WTC11 (cell line): Measurements from ENCODE around the gene SPINT4. TPM values are rescaled to one million over a fixed set of nuclear protein-coding genes. Genes with fewer than 3 reads are reported as not detected.

Source experiments
- ATAC-seq: fragments of 200-7000 bp; cut with Tn5 transposase; 2 replicates; pipeline ENCODE4 v1.10.0; 2021; ENCODE audit warnings: mild to moderate bottlenecking, moderate library complexity
- CTCF ChIA-PET: fragments of 300-600 bp; sonication (Branson Sonifier 250); formaldehyde crosslinking; loops from one replicate; lab custom pipeline; 2021; ENCODE audit warnings: antibody characterized with exemption; lab: Charles Lee
- POLR2A ChIA-PET: fragments of 350-600 bp; sonication (Branson Sonifier 250); formaldehyde crosslinking; loops from one replicate; lab custom pipeline; 2021; ENCODE audit warnings: antibody characterized with exemption; lab: Charles Lee
- DNase-seq: peaks from one replicate; pipeline ENCODE4 v3.0.0; 2021; ENCODE audit warnings: low spot score
- H3K27ac Mint-ChIP-seq: 2 replicates; pipeline ENCODE4 v1.8.0; 2021; ENCODE audit warnings: mixed read lengths
- H3K27me3 Mint-ChIP-seq: 2 replicates; pipeline ENCODE4 v1.8.0; 2021; ENCODE audit warnings: low read depth, mild to moderate bottlenecking, moderate library complexity, mixed read lengths
- H3K36me3 Mint-ChIP-seq: 2 replicates; pipeline ENCODE4 v1.8.0; 2021; ENCODE audit warnings: mixed read lengths
- H3K4me1 Mint-ChIP-seq: 2 replicates; pipeline ENCODE4 v1.8.0; 2022; ENCODE audit warnings: mixed read lengths
- H3K4me3 Mint-ChIP-seq: 2 replicates; pipeline ENCODE4 v1.8.0; 2021; ENCODE audit warnings: mild to moderate bottlenecking, moderate library complexity, mixed read lengths
- H3K9me3 Mint-ChIP-seq: 2 replicates; pipeline ENCODE4 v1.8.0; 2021; ENCODE audit warnings: mixed read lengths
- CREM ChIP-seq: sonication (generic); formaldehyde crosslinking; IDR thresholded peaks from 2 replicates; pipeline ENCODE4 v1.8.1; 2022; ENCODE audit warnings: mild to moderate bottlenecking, missing genetic modification reagents, moderate library complexity
- ELF4 ChIP-seq: sonication (generic); formaldehyde crosslinking; IDR thresholded peaks from 2 replicates; pipeline ENCODE4 v1.8.1; 2022; ENCODE audit warnings: low read depth, mild to moderate bottlenecking, moderate library complexity, missing genetic modification reagents
- FOXK1 ChIP-seq: sonication (generic); formaldehyde crosslinking; IDR thresholded peaks from 2 replicates; pipeline ENCODE4 v1.8.0; 2022; ENCODE audit warnings: mild to moderate bottlenecking, moderate library complexity, missing genetic modification reagents
- GRHL2 ChIP-seq: fragments of 250-450 bp; sonication (Bioruptor Pico); IDR thresholded peaks from 2 replicates; pipeline ENCODE4 v1.8.0; 2022; ENCODE audit warnings: mild to moderate bottlenecking, moderate library complexity; ENCODE audit not compliant: insufficient replicate concordance, severe bottlenecking
- GTF2I ChIP-seq: fragments of 250-450 bp; sonication (Bioruptor Pico); conservative IDR thresholded peaks from 2 replicates; pipeline ENCODE4 v1.4.0; 2021; ENCODE audit warnings: mild to moderate bottlenecking
- IRF2 ChIP-seq: sonication (generic); formaldehyde crosslinking; IDR thresholded peaks from 2 replicates; pipeline ENCODE4 v1.8.0; 2022; ENCODE audit warnings: low read depth, missing genetic modification reagents, borderline replicate concordance
- JAZF1 ChIP-seq: fragments of 250-450 bp; sonication (Bioruptor Pico); IDR thresholded peaks from 2 replicates; pipeline ENCODE4 v1.9.0; 2021; ENCODE audit warnings: moderate library complexity, mild to moderate bottlenecking, inconsistent platforms
- JUN ChIP-seq: sonication (generic); formaldehyde crosslinking; IDR thresholded peaks from 2 replicates; pipeline ENCODE4 v1.8.0; 2023; ENCODE audit warnings: mild to moderate bottlenecking, missing genetic modification reagents
- RELA ChIP-seq: sonication (generic); formaldehyde crosslinking; IDR thresholded peaks from 2 replicates; pipeline ENCODE4 v1.8.1; 2022; ENCODE audit warnings: missing genetic modification reagents, mild to moderate bottlenecking, borderline replicate concordance
- RORB ChIP-seq: fragments of 250-450 bp; sonication (Bioruptor Pico); IDR thresholded peaks from 2 replicates; pipeline ENCODE4 v1.9.0; 2021; ENCODE audit warnings: mild to moderate bottlenecking
- ZNF219 ChIP-seq: sonication (generic); formaldehyde crosslinking; IDR thresholded peaks from 2 replicates; pipeline ENCODE4 v1.8.0; 2023; ENCODE audit warnings: missing genetic modification reagents, mild to moderate bottlenecking, borderline replicate concordance
- ZNF317 ChIP-seq: sonication (generic); formaldehyde crosslinking; IDR thresholded peaks from 2 replicates; pipeline ENCODE4 v1.8.1; 2023; ENCODE audit warnings: low read depth, mild to moderate bottlenecking, moderate library complexity, missing genetic modification reagents, borderline replicate concordance
- ZNF416 ChIP-seq: fragments of 250-450 bp; sonication (Bioruptor Pico); IDR thresholded peaks from 2 replicates; pipeline ENCODE4 v1.9.0; 2021; ENCODE audit warnings: mild to moderate bottlenecking, inconsistent platforms
- total RNA-seq: library from RNA; stranded (reverse); gene quantifications from 3 replicates; pipeline ENCODE4 v1.2.3, GENCODE V29; 2021
- TF ChIP-seq, protein P1 (sequence below): sonication (generic); formaldehyde crosslinking; IDR thresholded peaks from 2 replicates; pipeline ENCODE4 v1.8.1; 2023; ENCODE audit warnings: mild to moderate bottlenecking, missing genetic modification reagents
- TF ChIP-seq, protein P2 (sequence below): fragments of 250-450 bp; sonication (Bioruptor Pico); IDR thresholded peaks from 2 replicates; pipeline ENCODE4 v1.9.0; 2021; ENCODE audit warnings: moderate library complexity, mild to moderate bottlenecking, inconsistent platforms, borderline replicate concordance
- TF ChIP-seq, protein P3 (sequence below): fragments of 250-450 bp; sonication (Bioruptor Pico); IDR thresholded peaks from 2 replicates; pipeline ENCODE4 v1.8.0; 2021; ENCODE audit warnings: mild to moderate bottlenecking
- TF ChIP-seq, protein P4 (sequence below): fragments of 250-450 bp; sonication (Bioruptor Pico); IDR thresholded peaks from 2 replicates; pipeline ENCODE4 v1.9.0; 2021; ENCODE audit warnings: mild to moderate bottlenecking
- TF ChIP-seq, protein P5 (sequence below): sonication (generic); formaldehyde crosslinking; IDR thresholded peaks from 2 replicates; pipeline ENCODE4 v1.8.0; 2022; ENCODE audit warnings: mild to moderate bottlenecking, missing genetic modification reagents

The SPINT4 gene
- total RNA-seq, 1 experiment from 2014 or later, result not detected

DNA sequence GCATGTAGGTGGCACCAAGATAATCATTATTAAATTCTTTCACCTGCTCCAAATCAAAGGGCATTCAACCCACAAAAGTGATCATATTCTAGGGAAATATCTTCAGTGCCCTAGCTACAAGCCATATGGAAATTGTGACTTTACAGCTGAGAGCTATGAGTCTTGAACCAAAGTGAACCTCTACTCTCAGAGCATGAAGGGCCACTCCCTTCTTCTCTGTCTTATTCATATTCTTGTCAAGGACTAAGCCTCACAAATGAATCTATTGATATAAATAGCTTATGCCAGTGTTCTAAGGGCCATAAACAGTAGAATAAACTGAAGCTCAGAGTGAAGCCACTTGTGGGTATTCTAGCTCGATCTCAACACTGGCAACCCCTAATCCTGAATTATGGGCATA is 29.6 kb downstream of the SPINT4 start:
- TF ChIP-seq JUN (CRISPR knock-in tag) (no peak), CREM (CRISPR knock-in tag) (no peak), FOXK1 (no peak)
- TF ChIP-seq, protein P1, sequence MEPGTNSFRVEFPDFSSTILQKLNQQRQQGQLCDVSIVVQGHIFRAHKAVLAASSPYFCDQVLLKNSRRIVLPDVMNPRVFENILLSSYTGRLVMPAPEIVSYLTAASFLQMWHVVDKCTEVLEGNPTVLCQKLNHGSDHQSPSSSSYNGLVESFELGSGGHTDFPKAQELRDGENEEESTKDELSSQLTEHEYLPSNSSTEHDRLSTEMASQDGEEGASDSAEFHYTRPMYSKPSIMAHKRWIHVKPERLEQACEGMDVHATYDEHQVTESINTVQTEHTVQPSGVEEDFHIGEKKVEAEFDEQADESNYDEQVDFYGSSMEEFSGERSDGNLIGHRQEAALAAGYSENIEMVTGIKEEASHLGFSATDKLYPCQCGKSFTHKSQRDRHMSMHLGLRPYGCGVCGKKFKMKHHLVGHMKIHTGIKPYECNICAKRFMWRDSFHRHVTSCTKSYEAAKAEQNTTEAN (CRISPR knock-in tag), result no peak
- POLR2A ChIA-PET, result no interaction called here
- peaks cover 31% of the 10 kb centered on the region for H3K36me3 Mint-ChIP-seq
- no peak for ATAC-seq
- no peak for DNase-seq
- no peak overlapping the region for H3K27ac Mint-ChIP-seq
- H3K27me3 Mint-ChIP-seq, result no peaks in the 10 kb centered on the region; the same call in 1 of the 2 replicates
- no peaks in the 10 kb centered on the region for H3K4me1 Mint-ChIP-seq
- peaks cover 33% of the 10 kb centered on the region for H3K9me3 Mint-ChIP-seq
- CTCF ChIA-PET, result no interaction called here
- H3K4me3 Mint-ChIP-seq, result no peak overlapping the region

DNA sequence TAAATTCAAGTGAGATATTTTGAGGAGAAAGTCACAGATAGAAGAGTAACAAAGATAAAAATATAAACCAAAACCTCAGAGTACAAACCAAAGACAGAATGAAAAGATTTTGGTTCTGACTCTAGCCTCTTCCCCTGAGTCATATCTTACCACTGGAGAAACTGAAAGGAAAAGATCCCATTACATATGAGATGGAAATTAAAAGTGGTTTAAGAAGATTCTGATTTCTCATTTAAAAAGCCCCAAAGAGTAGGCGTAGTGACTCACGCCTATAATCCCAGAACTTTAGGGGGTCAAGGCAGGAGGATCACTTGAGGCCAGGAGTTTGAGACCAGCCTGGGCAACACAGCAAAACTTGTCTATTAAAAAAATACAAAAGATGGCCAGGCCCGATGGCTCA is 30.6 kb downstream of the SPINT4 start:
- Mint-ChIP-seq H3K9me3 (peaks cover 40% of the 10 kb centered on the region), H3K4me1 (no peaks in the 10 kb centered on the region), H3K27ac (no peak overlapping the region), H3K4me3 (no peak overlapping the region), H3K36me3 (peaks cover 38% of the 10 kb centered on the region), H3K27me3 (no peaks in the 10 kb centered on the region; the same call in 1 of the 2 replicates)
- no peak for DNase-seq
- no peak for ATAC-seq
- POLR2A ChIA-PET, result no interaction called here
- CTCF ChIA-PET, result no interaction called here
- no peak for TF ChIP-seq RELA (CRISPR knock-in tag)
- no peak for TF ChIP-seq ELF4 (CRISPR knock-in tag)
- TF ChIP-seq ZNF219 (CRISPR knock-in tag), result no peak
- TF ChIP-seq IRF2 (CRISPR knock-in tag), result no peak
- no peak for TF ChIP-seq GTF2I (CRISPR knock-in tag)
- TF ChIP-seq, protein P2, sequence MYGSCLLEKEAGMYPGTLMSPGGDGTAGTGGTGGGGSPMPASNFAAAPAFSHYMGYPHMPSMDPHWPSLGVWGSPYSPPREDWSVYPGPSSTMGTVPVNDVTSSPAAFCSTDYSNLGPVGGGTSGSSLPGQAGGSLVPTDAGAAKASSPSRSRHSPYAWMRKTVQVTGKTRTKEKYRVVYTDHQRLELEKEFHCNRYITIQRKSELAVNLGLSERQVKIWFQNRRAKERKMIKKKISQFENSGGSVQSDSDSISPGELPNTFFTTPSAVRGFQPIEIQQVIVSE (CRISPR knock-in tag), result no peak
- TF ChIP-seq, protein P3, sequence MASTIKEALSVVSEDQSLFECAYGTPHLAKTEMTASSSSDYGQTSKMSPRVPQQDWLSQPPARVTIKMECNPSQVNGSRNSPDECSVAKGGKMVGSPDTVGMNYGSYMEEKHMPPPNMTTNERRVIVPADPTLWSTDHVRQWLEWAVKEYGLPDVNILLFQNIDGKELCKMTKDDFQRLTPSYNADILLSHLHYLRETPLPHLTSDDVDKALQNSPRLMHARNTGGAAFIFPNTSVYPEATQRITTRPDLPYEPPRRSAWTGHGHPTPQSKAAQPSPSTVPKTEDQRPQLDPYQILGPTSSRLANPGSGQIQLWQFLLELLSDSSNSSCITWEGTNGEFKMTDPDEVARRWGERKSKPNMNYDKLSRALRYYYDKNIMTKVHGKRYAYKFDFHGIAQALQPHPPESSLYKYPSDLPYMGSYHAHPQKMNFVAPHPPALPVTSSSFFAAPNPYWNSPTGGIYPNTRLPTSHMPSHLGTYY (CRISPR knock-in tag), result no peak
- TF ChIP-seq RORB (CRISPR knock-in tag), result no peak
- TF ChIP-seq JAZF1 (CRISPR knock-in tag), result no peak
- TF ChIP-seq ZNF416 (CRISPR knock-in tag), result no peak
- TF ChIP-seq, protein P4, sequence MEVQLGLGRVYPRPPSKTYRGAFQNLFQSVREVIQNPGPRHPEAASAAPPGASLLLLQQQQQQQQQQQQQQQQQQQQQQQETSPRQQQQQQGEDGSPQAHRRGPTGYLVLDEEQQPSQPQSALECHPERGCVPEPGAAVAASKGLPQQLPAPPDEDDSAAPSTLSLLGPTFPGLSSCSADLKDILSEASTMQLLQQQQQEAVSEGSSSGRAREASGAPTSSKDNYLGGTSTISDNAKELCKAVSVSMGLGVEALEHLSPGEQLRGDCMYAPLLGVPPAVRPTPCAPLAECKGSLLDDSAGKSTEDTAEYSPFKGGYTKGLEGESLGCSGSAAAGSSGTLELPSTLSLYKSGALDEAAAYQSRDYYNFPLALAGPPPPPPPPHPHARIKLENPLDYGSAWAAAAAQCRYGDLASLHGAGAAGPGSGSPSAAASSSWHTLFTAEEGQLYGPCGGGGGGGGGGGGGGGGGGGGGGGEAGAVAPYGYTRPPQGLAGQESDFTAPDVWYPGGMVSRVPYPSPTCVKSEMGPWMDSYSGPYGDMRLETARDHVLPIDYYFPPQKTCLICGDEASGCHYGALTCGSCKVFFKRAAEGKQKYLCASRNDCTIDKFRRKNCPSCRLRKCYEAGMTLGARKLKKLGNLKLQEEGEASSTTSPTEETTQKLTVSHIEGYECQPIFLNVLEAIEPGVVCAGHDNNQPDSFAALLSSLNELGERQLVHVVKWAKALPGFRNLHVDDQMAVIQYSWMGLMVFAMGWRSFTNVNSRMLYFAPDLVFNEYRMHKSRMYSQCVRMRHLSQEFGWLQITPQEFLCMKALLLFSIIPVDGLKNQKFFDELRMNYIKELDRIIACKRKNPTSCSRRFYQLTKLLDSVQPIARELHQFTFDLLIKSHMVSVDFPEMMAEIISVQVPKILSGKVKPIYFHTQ (CRISPR knock-in tag), result no peak
- TF ChIP-seq, protein P5, sequence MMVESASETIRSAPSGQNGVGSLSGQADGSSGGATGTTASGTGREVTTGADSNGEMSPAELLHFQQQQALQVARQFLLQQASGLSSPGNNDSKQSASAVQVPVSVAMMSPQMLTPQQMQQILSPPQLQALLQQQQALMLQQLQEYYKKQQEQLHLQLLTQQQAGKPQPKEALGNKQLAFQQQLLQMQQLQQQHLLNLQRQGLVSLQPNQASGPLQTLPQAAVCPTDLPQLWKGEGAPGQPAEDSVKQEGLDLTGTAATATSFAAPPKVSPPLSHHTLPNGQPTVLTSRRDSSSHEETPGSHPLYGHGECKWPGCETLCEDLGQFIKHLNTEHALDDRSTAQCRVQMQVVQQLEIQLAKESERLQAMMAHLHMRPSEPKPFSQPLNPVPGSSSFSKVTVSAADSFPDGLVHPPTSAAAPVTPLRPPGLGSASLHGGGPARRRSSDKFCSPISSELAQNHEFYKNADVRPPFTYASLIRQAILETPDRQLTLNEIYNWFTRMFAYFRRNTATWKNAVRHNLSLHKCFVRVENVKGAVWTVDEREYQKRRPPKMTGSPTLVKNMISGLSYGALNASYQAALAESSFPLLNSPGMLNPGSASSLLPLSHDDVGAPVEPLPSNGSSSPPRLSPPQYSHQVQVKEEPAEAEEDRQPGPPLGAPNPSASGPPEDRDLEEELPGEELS (CRISPR knock-in tag), result no peak
- TF ChIP-seq ZNF317, result no peak
- no peak for TF ChIP-seq GRHL2 (CRISPR knock-in tag)
